NCI-H1694 (cell line): Measurements from ENCODE around the gene HDAC11.

Source experiments
- DNase-seq: peaks from one replicate; lab custom pipeline; 2025; lab: John Stamatoyannopoulos, UW

The HDAC11 gene

DNA sequence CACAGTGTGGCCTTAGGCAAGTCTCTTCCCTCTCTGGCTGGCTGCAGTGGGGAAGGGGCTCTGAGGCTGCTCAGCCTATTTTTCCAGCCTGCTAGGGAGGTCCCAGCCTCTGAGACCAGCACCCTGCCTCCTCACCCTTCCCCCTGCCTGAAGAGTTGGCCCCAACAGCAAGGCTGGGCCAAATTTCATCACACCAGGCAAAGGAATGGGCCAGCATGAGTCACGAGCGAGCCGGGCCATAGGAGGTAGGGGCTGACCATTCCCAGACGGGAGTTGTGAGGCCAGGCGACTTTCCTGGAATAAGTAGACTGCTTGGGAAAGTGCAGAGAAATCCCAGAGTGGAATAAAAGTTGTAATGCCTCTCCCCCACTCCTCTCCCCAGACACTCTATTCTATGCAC is 63.1 kb downstream of the HDAC11 start:
- no peak for DNase-seq

DNA sequence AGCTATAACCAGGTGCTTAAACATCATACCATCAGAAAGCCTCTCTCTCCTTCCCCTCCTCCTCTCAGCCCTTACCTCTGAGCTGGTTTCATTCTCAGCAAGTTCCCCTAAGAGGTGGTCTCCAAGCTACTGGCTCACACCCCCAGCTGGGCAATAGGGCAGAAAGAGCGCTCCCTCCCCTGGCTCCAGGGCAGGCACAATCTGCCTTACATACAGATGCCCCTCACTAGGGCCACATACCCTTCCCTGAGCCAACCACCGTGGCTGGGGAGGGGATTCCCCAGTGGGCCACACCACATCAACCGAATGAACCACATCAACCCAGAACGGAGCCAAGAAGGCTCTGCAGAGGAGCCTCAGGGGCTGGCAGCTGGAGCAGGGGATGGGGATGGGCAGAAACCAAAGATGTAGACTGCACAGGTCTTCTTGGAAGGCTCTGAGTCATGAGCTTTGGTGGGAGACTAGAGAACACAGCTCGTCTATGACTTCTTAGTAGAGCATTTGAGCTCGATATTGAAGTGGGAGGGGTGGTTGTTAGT is 64.3 kb downstream of the HDAC11 start:
- no peak for DNase-seq

DNA sequence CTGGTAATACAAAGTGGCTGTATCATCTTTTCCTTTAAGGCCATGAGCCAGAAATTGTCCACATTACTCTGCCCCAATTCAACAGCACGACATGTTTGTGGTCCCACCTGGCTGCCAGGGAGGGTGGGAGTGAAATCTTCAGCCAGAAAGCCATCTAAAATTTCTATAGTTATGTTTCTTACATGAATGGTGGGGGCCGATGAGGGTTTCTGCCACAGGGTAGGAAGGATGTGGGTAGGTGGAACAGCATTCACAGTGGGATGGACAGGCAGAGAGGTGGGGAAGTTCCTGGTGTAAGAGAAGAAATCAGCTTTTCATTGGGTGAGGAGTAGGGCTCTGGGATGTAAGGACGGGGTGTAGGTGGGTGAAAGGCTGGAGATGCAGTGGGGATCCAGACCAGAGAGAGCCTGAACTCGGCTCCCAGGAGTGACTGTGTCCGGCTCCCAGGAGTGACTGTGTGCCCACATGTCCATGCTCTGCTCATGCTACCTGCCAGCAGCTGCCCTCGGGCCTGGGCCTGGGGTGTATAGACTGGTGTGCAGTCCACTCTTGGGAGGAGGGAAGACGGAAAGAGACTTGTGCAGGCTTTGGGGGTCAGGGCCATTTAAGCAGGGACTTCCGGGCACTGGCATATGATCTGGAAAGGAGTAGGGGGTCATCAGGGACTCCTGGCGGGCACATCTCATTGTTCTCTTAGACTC is 65.0 kb downstream of the HDAC11 start:
- no peak for DNase-seq

DNA sequence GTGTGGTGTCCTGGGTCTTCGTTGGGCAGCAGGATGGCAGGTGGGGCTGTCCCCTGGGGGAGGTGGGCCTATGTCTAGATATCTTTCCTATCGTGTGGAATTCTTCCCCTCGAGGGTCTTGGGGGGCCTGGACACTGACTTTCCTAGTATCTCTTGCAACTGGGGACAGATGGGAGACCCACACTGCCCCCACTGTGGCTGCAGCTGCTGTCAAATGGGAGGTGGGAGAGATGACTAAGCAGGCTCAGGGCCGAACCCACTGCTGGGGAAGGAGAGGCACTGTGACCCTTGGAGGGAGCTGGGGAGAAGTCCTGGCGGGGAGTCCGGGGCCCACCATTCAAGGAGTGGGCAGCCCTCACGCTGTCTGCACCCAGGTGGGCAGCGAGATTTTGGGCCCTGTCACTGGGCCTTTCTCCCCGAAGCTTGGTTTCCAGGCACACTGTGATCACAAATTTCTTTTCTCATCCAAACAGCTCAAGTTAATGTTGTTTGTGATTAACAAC is 65.9 kb downstream of the HDAC11 start:
- no peak for DNase-seq

DNA sequence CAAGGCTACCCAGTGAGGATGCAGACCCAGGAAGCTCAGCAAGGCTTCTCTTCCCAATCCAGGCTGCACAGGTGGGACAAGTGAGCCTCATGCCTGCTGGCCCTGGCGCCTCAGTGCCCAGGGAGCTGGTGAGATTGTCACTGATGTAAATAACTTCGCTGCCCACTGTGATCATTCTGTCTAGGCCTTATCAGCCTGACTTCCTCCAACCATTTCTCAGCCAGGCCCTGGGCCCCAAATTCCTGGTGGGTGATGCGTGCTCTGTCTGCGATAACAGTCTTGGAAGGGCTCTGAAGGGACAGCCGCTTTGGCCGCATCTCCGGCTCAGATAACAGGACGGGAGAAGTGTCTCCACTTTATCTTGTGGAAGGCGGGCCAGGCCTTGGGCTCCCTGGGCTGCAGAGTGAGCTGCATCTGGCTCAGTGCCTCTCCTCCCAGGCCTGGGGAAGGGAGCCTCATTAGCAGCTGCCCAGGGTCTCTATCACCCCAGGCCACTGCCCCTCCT is 66.6 kb downstream of the HDAC11 start:
- DNase-seq: no peak

DNA sequence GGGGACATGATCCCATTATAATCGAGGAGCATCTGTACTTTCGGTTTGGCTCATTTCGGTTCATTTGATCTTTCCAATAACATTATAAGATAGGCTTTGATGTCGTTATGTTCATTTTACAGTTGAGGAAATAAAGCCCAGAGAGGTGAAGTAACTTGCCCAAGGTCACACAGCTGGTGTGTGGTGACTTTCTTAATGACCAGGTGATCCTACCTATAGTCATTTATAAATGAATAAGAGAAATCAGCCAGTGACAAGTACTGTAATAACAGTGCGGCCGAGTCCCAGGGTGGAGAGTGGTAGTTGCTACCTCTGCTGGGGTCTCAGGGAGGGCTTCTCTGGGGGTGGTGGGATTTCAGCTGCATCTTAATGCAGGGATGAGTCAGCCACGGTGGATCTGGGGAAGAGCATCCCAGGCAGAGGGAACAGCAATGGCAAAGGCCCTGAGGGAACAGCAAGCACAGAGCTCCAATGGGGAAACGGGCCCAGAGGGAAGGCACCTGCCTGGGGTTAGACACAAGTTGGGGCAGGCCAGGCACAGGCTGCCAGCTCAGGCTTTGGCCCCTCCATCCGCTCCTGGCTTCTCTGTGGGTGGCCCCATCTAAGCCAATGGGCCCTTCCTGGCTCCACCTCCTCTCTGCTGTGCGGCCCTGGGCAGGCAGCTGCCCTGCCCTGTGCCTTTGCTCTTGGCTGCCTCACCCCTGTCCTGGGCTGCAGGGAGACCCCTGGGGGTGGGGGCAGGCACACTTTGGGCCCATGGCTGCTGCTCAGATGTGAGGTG is 67.7 kb downstream of the HDAC11 start:
- no peak for DNase-seq

DNA sequence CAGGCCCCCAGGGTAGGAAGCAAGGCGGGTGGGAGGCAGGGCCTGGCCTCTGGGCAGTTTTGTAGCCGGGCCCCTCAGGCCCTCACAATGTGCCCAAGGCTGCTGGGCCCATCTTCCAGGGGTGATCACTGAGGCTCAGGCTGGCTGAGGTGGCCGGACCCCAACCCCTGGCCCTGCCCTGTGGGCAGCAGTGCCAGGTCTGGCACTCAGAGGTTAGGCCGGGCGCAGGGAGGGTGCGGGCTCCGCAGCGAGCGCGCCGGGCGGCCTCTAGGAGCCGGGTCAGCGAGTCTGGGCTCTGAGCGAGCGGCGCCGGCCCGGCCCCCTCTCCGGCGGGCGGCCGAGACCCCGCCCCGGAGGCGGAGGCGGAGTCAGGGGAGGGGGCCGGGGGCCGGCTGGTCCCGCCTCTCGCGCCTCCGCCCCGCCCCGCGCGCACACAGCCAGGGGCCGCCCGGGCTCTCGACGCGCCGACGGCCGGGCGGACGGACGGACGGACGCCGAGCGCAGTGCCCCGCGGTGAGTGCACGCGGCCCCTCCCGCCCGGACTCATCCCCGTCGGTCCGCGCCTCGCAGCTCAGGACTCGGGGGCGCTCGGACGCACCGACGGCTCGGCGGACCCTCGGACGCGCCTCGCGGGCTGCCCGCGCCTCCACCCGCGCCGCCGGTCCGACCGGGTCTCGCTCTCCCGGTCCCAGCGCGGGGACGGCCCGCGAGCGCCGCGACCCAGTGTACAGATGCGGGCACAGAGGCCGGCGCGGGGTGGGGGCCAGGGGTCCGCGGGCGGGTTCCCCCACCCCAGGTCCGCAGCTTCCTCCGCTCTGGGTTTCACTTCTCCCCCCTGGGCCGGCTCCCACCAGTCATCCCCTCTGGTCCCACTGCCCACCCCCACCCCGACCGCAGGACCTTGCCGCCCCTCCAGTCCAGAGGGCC is 68.9 kb downstream of the HDAC11 start, which contains the start of gene FBLN2:
TSS of gene FBLN2 (plus strand) at position 430 of the 927 bp plus-strand sequence. CDS start 21,231 bp downstream, outside the sequence.
- DNase-seq: no peak

DNA sequence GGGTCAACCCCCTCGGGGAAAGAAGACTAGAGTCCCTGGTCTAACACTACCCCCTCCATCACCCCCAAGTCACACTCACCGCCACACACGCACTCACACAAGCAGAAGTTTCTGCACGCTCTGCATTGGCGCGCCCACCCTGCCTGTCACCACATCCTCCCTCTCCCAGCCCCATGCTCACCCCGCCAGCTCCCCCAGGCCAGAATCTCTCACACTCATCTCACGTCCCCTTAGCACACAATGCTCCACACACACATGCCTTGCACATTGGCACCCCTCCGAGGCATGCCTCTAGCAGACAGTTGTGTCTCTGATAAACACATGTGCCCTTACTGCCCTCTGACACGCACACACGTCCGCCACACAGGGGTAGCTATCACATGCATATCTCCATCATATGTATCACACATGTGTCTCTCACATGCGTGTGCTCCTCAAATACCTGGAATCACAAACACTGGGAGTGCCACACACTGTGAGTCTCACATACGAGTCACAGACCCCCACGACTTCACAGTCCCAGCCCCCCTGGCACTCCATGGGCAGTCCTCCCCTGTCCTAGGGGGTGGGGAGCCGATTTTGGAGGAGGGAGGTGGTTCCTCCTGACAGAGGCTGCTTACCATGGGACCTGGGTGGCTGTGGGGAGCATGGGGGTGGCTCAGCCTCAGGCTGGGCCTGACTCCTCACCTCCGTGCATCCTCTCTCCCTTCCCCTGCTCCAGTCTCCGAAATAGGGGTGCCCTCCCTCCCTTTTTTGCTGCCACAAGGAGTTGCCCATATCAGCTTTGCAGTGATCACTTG is 69.7 kb downstream of the HDAC11 start:
- DNase-seq: no peak

DNA sequence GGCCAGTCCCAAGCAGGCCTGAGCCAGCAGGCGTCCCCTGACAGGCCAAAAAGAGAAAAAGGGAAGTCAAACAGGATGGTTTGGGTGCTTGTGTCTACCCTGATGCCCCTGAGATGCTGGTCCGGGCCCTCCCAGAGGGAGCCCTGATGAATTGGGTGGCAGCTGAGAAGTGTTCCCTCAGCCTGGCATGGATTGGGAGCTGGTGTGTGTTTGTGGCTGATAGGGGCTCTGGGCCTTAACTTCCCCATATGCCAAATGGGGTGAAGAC is 70.3 kb downstream of the HDAC11 start:
- DNase-seq: no peak

DNA sequence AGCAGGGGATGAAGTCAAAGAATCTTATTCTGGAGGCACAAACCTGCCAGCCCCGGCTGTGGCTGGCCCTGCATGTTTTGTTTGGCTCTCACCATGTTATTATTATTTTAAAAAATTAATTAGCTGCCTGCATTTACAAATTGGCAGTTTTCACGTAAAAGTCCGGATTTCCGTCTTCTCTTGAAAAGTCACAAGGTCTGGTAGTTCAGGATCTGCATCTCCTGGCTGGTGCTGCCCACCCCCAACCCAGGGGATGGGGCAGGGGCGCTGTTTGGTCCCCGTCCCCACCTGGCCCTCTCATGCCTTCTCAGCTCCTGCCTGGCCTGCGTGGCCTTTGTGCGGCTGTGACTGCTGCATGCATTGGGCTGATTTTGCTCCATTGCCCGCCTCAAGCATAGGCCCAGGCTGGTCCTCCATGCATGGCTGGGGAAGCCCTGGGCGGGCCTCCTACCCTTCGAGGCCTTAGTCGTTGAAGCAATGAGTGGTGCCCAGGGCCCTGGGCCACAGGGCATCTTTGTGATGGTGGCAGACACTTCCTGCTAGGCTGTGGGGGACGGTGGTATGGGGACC is 70.8 kb downstream of the HDAC11 start:
- no peak for DNase-seq

DNA sequence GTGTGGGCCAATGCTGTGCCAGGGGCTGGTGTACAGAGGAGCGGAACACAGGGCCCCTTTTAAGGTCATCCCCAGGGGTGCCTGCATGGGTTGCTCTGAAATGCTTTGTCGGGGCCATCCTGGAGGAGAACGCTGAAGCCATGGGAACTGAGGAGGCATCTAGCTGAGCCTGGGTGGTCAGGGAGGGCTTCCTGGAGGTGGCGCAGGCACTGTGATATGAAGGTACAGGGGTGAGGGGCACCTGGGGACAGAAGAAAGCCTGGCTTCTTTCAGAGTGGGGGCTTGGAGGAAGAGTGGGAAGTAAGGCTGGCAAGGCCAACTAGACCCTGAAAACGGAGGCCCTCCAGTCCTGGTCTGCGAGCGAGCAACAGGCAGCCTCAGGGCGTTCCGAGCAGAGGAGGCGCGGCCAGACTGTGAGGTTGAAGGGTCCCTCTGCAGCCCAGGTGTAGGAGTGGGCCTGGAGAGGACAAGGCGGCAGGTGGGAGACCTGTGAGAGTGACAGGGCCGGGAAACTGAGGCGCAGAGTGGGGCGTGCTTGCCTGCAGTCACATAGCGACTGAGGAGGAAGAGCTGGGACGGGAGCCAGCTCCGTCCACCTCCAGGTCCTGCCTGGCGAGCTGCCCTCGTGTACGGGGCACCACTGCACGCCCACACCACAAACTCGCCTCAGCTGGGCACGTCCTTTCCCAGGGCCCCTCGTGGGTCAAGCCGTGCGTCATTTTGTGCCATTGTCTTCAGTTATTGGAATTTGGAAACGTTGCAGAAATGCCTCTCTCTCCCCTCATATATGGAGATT is 72.9 kb downstream of the HDAC11 start:
- DNase-seq: no peak

DNA sequence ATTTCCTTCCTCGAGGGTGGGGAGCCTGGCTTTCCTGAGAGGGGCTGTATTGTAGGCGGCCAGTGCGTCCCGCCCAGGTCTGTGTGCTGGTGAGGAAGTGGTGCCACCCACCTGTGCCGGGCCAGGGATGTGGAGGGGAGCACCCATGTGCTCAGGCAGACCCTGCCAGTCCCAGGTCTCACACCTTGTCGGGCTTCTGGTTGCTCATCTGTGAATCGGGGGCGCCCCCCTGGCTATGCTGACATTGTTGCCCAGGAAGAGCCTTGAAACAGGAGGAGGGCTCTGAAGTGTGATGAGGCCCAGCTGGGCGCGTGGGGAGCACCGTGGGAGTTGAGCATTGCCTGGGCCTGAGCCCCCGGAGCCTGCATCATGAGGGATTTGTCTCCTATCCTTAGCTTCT is 73.6 kb downstream of the HDAC11 start:
- DNase-seq: no peak

DNA sequence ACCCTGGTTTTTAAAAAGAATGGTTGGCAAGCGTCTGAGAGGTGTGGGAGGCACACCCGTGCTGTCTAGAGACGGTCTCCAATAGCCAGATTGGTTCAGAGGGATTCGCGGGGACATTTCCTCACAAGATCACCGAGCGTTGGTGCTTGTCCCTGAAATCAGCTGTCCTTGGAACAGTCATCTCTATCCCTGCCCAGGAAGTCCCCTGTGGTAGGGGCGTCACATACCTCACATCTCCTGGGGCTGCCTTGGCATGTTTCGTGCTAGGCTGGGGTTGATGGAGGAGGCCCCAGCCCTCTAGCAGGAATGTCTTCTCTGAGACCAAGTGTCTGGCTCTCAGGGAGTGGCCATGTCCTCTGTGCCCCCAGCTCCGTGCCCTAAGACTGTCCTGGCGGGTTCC is 75.6 kb downstream of the HDAC11 start:
- DNase-seq: no peak
